GM23338 (cell line): ENCODE results near the gene LEFTY1. TPM values are rescaled to one million over a fixed set of nuclear protein-coding genes. Genes with fewer than 3 reads are reported as not detected.

Experiments
- EZH2 ChIP-seq: fragments of 200-600 bp; sonication (generic); IDR thresholded peaks from one replicate; pipeline ENCODE4 v1.8.0; 2017; ENCODE audit warnings: antibody characterized with exemption, mild to moderate bottlenecking, low read depth; ENCODE audit not compliant: unreplicated experiment
- POLR2AphosphoS5 ChIP-seq: IDR thresholded peaks from 2 replicates; pipeline ENCODE4 v1.6.1; 2016; ENCODE audit warnings: antibody characterized with exemption, low read depth
- ZNF331 ChIP-seq: fragments of 250-450 bp; sonication (Bioruptor Pico); IDR thresholded peaks from 2 replicates; pipeline ENCODE4 v1.5.0; 2020; ENCODE audit warnings: low read depth, mild to moderate bottlenecking, moderate library complexity
- polyA plus RNA-seq: library from polyadenylated mRNA; unstranded; fragments of >200 nt; fragmentation: Nextera tagmentation; extraction: Ambion mirVana; gene quantifications from 2 replicates; pipeline ENCODE4 v1.2.1, GENCODE V29; 2016
- total RNA-seq: library from RNA; depleted of rRNA; stranded (reverse); fragments of >200 nt; shearing (Covaris generic); gene quantifications from 2 replicates; pipeline ENCODE4 v1.2.3, GENCODE V29; 2014
- TF ChIP-seq, protein P1 (sequence below): fragments of 250-450 bp; sonication (Bioruptor Pico); IDR thresholded peaks from 2 replicates; pipeline ENCODE4 v1.5.0; 2020; ENCODE audit warnings: mild to moderate bottlenecking, moderate library complexity
- TF ChIP-seq, protein P2 (sequence below): IDR thresholded peaks from one replicate; pipeline ENCODE4 v1.6.1; 2018; ENCODE audit warnings: antibody characterized with exemption; ENCODE audit not compliant: unreplicated experiment
- TF ChIP-seq, protein P3 (sequence below), 2 experiments: fragments of 200-600 bp in 1 of 2; sonication (generic) in 1 of 2; conservative IDR thresholded peaks; 2 replicates each; pipeline versions ENCODE4 v1.5.1 to v1.6.1; 2016 to 2017; ENCODE audit warnings: antibody characterized with exemption in 2 of 2, low read depth in 2 of 2, mild to moderate bottlenecking in 2 of 2, moderate library complexity in 1 of 2

The LEFTY1 gene
- total and polyA plus RNA-seq, 2 experiments from 2014 or later: 27.5 to 65.4 TPM

DNA sequence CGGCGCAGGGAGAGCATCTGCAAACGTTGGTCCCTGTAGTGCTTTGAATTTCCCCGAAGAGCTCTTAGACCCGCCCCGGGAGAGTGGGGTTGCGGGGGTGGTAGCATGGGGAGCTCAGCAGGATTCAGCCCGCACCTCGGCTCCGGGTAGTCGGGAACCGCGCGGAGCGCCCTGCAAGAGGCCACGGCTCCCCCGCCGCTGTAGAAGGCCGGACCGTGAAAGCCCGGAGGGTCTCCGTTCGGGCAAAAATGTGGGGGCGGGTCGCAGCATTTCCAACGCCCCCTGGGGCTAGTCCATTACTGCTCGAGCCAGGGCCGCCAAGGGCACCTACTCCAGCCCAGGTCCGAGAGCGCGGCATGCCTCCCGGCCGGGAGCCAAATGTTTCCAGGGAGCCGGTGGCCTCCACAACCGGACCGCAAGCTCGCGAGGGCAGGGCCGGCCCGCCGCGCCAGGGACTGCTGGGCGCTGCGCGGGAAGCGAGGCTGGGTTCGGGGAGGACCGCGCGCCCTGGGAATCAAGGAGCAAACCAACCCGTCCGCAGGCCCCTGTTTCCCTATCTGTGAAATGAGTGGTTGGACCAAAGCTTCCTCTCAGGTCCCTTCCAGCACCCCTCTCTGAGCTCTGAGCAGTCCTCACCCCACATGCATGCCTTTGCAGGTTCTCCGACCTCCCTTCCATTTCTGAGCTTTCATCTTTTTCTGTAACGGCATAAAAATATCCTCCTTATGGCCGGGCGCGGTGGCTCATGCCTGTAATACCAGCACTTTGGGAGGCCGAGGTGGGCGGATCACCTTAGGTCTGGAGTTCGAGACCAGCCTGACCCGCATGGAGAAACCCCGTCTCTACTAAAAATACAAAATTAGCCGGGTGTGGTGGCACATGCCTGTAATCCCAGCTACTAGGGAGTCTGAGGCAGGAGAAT lies 6.0 kb downstream of the LEFTY1 start (continued):
- TF ChIP-seq, protein P1, sequence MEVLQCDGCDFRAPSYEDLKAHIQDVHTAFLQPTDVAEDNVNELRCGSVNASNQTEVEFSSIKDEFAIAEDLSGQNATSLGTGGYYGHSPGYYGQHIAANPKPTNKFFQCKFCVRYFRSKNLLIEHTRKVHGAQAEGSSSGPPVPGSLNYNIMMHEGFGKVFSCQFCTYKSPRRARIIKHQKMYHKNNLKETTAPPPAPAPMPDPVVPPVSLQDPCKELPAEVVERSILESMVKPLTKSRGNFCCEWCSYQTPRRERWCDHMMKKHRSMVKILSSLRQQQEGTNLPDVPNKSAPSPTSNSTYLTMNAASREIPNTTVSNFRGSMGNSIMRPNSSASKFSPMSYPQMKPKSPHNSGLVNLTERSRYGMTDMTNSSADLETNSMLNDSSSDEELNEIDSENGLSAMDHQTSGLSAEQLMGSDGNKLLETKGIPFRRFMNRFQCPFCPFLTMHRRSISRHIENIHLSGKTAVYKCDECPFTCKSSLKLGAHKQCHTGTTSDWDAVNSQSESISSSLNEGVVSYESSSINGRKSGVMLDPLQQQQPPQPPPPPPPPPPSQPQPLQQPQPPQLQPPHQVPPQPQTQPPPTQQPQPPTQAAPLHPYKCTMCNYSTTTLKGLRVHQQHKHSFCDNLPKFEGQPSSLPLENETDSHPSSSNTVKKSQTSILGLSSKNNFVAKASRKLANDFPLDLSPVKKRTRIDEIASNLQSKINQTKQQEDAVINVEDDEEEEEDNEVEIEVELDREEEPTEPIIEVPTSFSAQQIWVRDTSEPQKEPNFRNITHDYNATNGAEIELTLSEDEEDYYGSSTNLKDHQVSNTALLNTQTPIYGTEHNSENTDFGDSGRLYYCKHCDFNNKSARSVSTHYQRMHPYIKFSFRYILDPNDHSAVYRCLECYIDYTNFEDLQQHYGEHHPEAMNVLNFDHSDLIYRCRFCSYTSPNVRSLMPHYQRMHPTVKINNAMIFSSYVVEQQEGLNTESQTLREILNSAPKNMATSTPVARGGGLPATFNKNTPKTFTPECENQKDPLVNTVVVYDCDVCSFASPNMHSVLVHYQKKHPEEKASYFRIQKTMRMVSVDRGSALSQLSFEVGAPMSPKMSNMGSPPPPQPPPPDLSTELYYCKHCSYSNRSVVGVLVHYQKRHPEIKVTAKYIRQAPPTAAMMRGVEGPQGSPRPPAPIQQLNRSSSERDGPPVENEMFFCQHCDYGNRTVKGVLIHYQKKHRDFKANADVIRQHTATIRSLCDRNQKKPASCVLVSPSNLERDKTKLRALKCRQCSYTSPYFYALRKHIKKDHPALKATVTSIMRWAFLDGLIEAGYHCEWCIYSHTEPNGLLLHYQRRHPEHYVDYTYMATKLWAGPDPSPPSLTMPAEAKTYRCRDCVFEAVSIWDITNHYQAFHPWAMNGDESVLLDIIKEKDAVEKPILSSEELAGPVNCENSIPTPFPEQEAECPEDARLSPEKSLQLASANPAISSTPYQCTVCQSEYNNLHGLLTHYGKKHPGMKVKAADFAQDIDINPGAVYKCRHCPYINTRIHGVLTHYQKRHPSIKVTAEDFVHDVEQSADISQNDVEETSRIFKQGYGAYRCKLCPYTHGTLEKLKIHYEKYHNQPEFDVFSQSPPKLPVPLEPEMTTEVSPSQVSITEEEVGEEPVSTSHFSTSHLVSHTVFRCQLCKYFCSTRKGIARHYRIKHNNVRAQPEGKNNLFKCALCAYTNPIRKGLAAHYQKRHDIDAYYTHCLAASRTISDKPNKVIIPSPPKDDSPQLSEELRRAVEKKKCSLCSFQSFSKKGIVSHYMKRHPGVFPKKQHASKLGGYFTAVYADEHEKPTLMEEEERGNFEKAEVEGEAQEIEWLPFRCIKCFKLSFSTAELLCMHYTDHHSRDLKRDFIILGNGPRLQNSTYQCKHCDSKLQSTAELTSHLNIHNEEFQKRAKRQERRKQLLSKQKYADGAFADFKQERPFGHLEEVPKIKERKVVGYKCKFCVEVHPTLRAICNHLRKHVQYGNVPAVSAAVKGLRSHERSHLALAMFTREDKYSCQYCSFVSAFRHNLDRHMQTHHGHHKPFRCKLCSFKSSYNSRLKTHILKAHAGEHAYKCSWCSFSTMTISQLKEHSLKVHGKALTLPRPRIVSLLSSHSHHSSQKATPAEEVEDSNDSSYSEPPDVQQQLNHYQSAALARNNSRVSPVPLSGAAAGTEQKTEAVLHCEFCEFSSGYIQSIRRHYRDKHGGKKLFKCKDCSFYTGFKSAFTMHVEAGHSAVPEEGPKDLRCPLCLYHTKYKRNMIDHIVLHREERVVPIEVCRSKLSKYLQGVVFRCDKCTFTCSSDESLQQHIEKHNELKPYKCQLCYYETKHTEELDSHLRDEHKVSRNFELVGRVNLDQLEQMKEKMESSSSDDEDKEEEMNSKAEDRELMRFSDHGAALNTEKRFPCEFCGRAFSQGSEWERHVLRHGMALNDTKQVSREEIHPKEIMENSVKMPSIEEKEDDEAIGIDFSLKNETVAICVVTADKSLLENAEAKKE (CRISPR knock-in tag): no peak
- TF ChIP-seq ZNF331 (CRISPR knock-in tag) (no peak), POLR2AphosphoS5 (no peak; the same call in 1 of the 2 replicates), EZH2 (no peak)
- TF ChIP-seq, protein P2, sequence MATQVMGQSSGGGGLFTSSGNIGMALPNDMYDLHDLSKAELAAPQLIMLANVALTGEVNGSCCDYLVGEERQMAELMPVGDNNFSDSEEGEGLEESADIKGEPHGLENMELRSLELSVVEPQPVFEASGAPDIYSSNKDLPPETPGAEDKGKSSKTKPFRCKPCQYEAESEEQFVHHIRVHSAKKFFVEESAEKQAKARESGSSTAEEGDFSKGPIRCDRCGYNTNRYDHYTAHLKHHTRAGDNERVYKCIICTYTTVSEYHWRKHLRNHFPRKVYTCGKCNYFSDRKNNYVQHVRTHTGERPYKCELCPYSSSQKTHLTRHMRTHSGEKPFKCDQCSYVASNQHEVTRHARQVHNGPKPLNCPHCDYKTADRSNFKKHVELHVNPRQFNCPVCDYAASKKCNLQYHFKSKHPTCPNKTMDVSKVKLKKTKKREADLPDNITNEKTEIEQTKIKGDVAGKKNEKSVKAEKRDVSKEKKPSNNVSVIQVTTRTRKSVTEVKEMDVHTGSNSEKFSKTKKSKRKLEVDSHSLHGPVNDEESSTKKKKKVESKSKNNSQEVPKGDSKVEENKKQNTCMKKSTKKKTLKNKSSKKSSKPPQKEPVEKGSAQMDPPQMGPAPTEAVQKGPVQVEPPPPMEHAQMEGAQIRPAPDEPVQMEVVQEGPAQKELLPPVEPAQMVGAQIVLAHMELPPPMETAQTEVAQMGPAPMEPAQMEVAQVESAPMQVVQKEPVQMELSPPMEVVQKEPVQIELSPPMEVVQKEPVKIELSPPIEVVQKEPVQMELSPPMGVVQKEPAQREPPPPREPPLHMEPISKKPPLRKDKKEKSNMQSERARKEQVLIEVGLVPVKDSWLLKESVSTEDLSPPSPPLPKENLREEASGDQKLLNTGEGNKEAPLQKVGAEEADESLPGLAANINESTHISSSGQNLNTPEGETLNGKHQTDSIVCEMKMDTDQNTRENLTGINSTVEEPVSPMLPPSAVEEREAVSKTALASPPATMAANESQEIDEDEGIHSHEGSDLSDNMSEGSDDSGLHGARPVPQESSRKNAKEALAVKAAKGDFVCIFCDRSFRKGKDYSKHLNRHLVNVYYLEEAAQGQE: no peak
- TF ChIP-seq, protein P3, sequence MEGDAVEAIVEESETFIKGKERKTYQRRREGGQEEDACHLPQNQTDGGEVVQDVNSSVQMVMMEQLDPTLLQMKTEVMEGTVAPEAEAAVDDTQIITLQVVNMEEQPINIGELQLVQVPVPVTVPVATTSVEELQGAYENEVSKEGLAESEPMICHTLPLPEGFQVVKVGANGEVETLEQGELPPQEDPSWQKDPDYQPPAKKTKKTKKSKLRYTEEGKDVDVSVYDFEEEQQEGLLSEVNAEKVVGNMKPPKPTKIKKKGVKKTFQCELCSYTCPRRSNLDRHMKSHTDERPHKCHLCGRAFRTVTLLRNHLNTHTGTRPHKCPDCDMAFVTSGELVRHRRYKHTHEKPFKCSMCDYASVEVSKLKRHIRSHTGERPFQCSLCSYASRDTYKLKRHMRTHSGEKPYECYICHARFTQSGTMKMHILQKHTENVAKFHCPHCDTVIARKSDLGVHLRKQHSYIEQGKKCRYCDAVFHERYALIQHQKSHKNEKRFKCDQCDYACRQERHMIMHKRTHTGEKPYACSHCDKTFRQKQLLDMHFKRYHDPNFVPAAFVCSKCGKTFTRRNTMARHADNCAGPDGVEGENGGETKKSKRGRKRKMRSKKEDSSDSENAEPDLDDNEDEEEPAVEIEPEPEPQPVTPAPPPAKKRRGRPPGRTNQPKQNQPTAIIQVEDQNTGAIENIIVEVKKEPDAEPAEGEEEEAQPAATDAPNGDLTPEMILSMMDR (conservative IDR thresholded peaks at IDR 0.05; ENCODE audit: low read depth in 2 of 2): no peak
